ENCODE results near the gene GPR17. TPM values are rescaled to one million over a fixed set of nuclear protein-coding genes. Genes with fewer than 3 reads are reported as not detected.

GPR17 gene
- total and polyA plus RNA-seq, 8 donors: 0.35 to 1.9 TPM; not detected in 6

DNA sequence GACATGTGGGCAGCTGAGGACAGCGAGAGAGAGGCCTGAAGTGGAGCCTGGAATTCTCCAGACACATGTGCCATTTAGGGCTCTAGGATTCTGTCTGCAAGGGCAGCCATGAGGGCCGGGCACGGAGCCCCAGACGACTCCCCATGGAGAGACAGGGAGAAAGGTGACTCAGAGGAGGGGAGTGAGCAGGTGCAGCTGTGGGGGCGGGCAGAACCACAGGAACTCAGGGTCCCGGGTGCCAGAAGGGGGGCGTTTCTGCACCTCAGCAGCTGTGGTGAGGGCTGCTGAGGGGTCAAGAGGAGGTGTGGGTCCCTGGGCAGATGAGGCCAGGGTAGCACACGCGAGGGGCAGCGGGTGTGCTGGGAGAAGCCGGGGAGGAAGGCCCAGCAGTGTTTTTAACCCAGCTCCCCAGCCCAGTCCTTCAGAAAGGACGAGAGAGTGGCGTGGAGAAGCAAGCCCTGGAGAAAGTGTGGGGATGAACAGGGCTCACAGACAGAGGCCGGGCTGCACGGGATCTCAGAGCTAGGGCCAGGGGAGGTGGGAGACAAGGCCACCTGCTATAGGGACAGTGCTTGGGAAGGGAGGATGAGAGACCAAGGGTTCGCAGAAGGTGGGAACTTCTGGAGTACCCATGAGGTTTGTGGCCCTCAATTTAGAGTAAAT lies 7.6 kb downstream of the GPR17 start:
- no peak for ATAC-seq
- Histone ChIP-seq H3K4me3 (no peak overlapping the region), H3K36me3 (no peaks in the 10 kb centered on the region), H3K27me3 (no peaks in the 10 kb centered on the region), H3K4me1 (peaks cover 0 to 3% (median 0%) of the 10 kb centered on the region in 3 donors), H3K9me3 (no peaks in the 10 kb centered on the region), H3K27ac (no peak overlapping the region)
- 67 to 77% methylated on average over 16 of the region's 16 CpGs for WGBS, 2 donors
- intact Hi-C loops (cut with DNase I): no loop called here
- no peak for TF ChIP-seq CTCF (IDR thresholded peaks at IDR 0.05)
- FAIRE-seq: no peak
- DNase-seq: peak in 2 of 6 donors; percentile 5 to 38

- WGBS, 2 donors: 78 to 82% methylated on average over 24 of the region's 24 CpGs
- H3K9me3 ChIP-seq: no peaks in the 10 kb centered on the region
- DNase-seq (peak in 2 of 6 donors; percentile 12 to 50), FAIRE-seq (no peak), ATAC-seq (no peak)
- no peak for TF ChIP-seq CTCF (IDR thresholded peaks at IDR 0.05)
- H3K36me3 ChIP-seq: no peaks in the 10 kb centered on the region
- no peaks in the 10 kb centered on the region for H3K27me3 ChIP-seq
- H3K27ac ChIP-seq: no peak overlapping the region
- H3K4me3 ChIP-seq: no peak overlapping the region
- H3K4me1 ChIP-seq: peaks cover 0 to 3% (median 0%) of the 10 kb centered on the region in 3 donors
- intact Hi-C loops (cut with DNase I): no loop called here
Observed at GRCh38 chr2:127654084-127654837, 8.3 kb downstream of the GPR17 start.

- no peaks in the 10 kb centered on the region for H3K4me1 ChIP-seq
- no peaks in the 10 kb centered on the region for H3K27me3 ChIP-seq
- H3K9me3 ChIP-seq: no peaks in the 10 kb centered on the region
- no peak overlapping the region for H3K4me3 ChIP-seq
- no peak for FAIRE-seq
- DNase-seq: no peak
- no peaks in the 10 kb centered on the region for H3K36me3 ChIP-seq
- ATAC-seq: no peak
- 70 to 87% methylated on average over 8 of the region's 8 CpGs for WGBS, 2 donors
- no peak overlapping the region for H3K27ac ChIP-seq
- no peak for TF ChIP-seq CTCF (IDR thresholded peaks at IDR 0.05)
- intact Hi-C loops (cut with DNase I): no loop called here
Observed at GRCh38 chr2:127654838-127655175, 8.9 kb downstream of the GPR17 start.

- FAIRE-seq (no peak), ATAC-seq (no peak), DNase-seq (peak in 1 of 6 donors; percentile 8)
- Histone ChIP-seq H3K36me3 (no peaks in the 10 kb centered on the region), H3K27ac (no peak overlapping the region), H3K4me3 (no peak overlapping the region), H3K4me1 (no peaks in the 10 kb centered on the region), H3K9me3 (no peaks in the 10 kb centered on the region), H3K27me3 (no peaks in the 10 kb centered on the region)
- WGBS, 2 donors: 78 to 83% methylated on average over 16 of the region's 16 CpGs
- TF ChIP-seq CTCF (IDR thresholded peaks at IDR 0.05): no peak
- intact Hi-C loops (cut with DNase I): no loop called here
Observed at GRCh38 chr2:127655209-127656073, 9.5 kb downstream of the GPR17 start.
